ENCODE results near the gene ATP1B2. TPM values are rescaled to one million over a fixed set of nuclear protein-coding genes. Genes with fewer than 3 reads are reported as not detected.
"Not testable (repeated sequence)": the region's sequence is repeated elsewhere in the genome, so short reads cannot be mapped to it uniquely, and the experiment has no call there.

The ATP1B2 gene
- total RNA-seq, 5 donors from 2014 or later (not counting 1 experiment from before 2014, with no cell fraction given), result 0.07 to 0.57 (median 0.43) TPM; not detected in 1

DNA sequence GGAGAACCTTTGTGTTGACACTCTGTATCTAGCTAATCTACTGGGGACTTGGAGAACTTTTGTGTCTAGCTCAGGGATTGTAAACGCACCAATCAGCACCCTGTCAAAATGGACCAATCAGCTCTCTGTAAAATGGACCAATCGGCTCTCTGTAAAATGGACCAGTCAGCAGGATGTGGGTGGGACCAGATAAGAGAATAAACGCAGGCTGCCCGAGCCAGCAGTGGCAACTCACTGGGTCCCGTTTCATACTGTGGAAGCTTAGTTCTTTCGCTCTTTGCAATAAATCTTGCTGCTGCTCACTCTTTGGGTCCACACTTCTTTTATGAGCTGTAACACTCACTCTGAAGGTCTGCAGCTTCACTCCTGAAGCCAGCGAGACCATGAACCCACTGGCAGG is 9.1 kb upstream of the ATP1B2 start:
- H3K4me1 Mint-ChIP-seq; H3K27ac ChIP-seq (ENCODE audit: low read length); H3K4me1 ChIP-seq (ENCODE audit: control insufficient read depth in 1 of 2, extremely low read depth in 1 of 2, insufficient read depth in 2 of 2, low read length in 2 of 2); H3K9me3 ChIP-seq; H3K36me3 ChIP-seq (ENCODE audit: control insufficient read depth in 2 of 2, extremely low read depth in 1 of 2, insufficient read depth in 1 of 2, low read length in 1 of 2); POLR2A ChIA-PET; H3K4me3 ChIP-seq (ENCODE audit: control insufficient read depth in 1 of 2, extremely low read depth in 1 of 2, low read length in 1 of 2); H3K9me3 Mint-ChIP-seq; H3K36me3 Mint-ChIP-seq: not testable (repeated sequence)
- H3K4me3 Mint-ChIP-seq, result peak overlapping the region in 2 of 3 donors; percentile 28 to 69
- WGBS (ENCODE audit: insufficient coverage), result 54% methylated on average over 5 of the region's 7 CpGs
- peaks cover 5 to 13% of the 10 kb centered on the region in 2 donors for H3K27me3 Mint-ChIP-seq
- CTCF ChIA-PET, result interaction anchor here in 1 of 2 donors (1.2 to 1.6 kb wide), 3 partner anchors 14 to 46 kb away, joined by 3 to 8 read pairs (median 4); partner anchors contain the start of genes FXR2, SAT2 and TP53
- DNase-seq (peak in 2 of 35 experiments; percentile 6 to 29), ATAC-seq (replicated peaks in 1 of 4) (peak in 1 of 4 experiments; percentile 35)
- peaks cover 0 to 28% of the 10 kb centered on the region in 2 experiments for H3K27me3 ChIP-seq (replicated peaks in 1 of 2; ENCODE audit: control insufficient read depth in 2 of 2, extremely low read depth in 1 of 2, insufficient read depth in 2 of 2, low read length in 1 of 2)
- H3K27ac Mint-ChIP-seq, result peak overlapping the region in 1 of 2 donors; percentile 45

DNA sequence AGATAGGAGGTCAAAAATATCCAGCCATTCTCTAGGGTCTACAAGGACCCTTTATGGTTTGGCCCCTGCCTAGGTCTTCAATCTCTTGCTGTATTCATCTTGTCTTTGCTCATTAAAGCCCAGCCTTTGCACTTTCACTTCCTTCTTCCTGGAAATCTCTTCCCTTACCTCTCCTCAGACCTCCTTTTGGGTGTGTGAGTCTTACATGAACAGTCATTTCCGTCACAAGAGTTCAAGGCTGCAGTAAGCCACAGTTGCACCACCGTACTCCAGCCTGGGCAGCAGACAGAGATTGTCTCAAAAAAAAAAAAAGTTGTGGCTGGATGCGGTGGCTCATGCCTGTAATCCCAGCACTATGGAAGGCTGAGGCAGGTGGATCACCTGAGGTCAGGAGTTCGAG is 6.0 kb upstream of the ATP1B2 start:
- Mint-ChIP-seq H3K4me1 (peaks cover 1 to 8% (median 8%) of the 10 kb centered on the region in 3 donors), H3K9me3 (no peaks in the 10 kb centered on the region), H3K4me3 (no peak overlapping the region), H3K27ac (no peak overlapping the region), H3K36me3 (no peaks in the 10 kb centered on the region), H3K27me3 (peaks cover 6 to 34% of the 10 kb centered on the region in 2 donors)
- ChIA-PET POLR2A (no interaction called here), CTCF (no interaction called here)
- no peak overlapping the region for H3K27ac ChIP-seq (ENCODE audit: low read length)
- no peaks in the 10 kb centered on the region for H3K36me3 ChIP-seq (ENCODE audit: control insufficient read depth in 2 of 2, extremely low read depth in 1 of 2, insufficient read depth in 1 of 2, low read length in 1 of 2)
- peaks cover 0 to under 1% of the 10 kb centered on the region in 2 experiments for H3K4me1 ChIP-seq (ENCODE audit: control insufficient read depth in 1 of 2, extremely low read depth in 1 of 2, insufficient read depth in 2 of 2, low read length in 2 of 2)
- H3K9me3 ChIP-seq, result no peaks in the 10 kb centered on the region
- H3K4me3 ChIP-seq (ENCODE audit: control insufficient read depth in 1 of 2, extremely low read depth in 1 of 2, low read length in 1 of 2), result no peak overlapping the region
- DNase-seq (no peak), ATAC-seq (replicated peaks in 1 of 4) (no peak)
- 90% methylated on average over 3 of the region's 4 CpGs for WGBS (ENCODE audit: insufficient coverage)
- peaks cover 0 to 44% of the 10 kb centered on the region in 2 experiments for H3K27me3 ChIP-seq (replicated peaks in 1 of 2; ENCODE audit: control insufficient read depth in 2 of 2, extremely low read depth in 1 of 2, insufficient read depth in 2 of 2, low read length in 1 of 2)

DNA sequence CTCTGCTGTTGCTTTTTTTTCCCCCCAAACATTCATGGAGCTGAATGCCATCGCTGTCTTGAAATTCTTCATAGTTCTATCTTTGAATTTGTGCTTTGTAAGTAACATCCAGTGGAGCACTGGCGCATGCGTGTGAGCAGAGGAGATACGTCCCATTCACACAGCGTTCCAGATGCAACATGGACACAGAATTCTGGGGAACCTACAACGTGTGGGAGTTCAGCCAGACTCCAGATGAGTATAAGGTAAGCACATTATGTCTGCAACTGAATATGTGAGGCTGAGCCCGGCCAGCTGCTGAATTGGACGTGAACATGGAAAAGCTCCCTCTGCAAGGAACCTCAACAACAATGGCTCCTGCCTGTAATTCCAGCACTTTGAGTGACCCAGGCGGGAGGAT is 4.3 kb upstream of the ATP1B2 start:
- ChIA-PET POLR2A (no interaction called here), CTCF (no interaction called here)
- Mint-ChIP-seq H3K9me3 (no peaks in the 10 kb centered on the region), H3K4me3 (no peak overlapping the region), H3K27me3 (peaks cover 20 to 48% of the 10 kb centered on the region in 2 donors), H3K4me1 (peaks cover 18 to 23% (median 20%) of the 10 kb centered on the region in 3 donors), H3K27ac (no peak overlapping the region), H3K36me3 (no peaks in the 10 kb centered on the region)
- ATAC-seq (replicated peaks in 1 of 4), result no peak
- DNase-seq, result no peak
- Histone ChIP-seq H3K27ac (ENCODE audit: low read length) (no peak overlapping the region), H3K9me3 (no peaks in the 10 kb centered on the region), H3K27me3 (replicated peaks in 1 of 2; ENCODE audit: control insufficient read depth in 2 of 2, extremely low read depth in 1 of 2, insufficient read depth in 2 of 2, low read length in 1 of 2) (peaks cover 0 to 61% of the 10 kb centered on the region in 2 experiments), H3K36me3 (ENCODE audit: control insufficient read depth in 2 of 2, extremely low read depth in 1 of 2, insufficient read depth in 1 of 2, low read length in 1 of 2) (no peaks in the 10 kb centered on the region), H3K4me1 (ENCODE audit: control insufficient read depth in 1 of 2, extremely low read depth in 1 of 2, insufficient read depth in 2 of 2, low read length in 2 of 2) (peaks cover 0 to 18% of the 10 kb centered on the region in 2 experiments), H3K4me3 (ENCODE audit: control insufficient read depth in 1 of 2, extremely low read depth in 1 of 2, low read length in 1 of 2) (no peak overlapping the region)
- WGBS (ENCODE audit: insufficient coverage), result 91% methylated on average over 5 of the region's 9 CpGs

DNA sequence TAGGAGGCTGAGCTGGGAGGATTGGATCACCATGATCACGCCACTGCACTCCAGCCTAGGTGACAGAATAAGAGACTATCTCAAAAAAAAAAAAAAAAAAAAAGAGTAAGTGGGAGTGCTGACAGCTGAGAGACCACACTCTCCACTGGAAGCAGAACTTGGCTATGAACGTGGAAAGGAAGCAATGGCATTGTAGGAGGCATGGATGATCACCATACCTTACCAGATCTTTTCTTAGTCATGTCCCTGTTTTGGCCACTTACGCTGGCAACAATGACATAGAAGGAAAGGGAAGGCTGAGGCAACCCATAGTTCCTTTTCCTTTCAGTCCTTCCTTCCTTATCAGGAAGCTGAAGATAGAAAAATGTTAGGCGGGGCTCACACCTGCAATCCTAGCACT is 3.7 kb upstream of the ATP1B2 start:
- Mint-ChIP-seq H3K27me3 (peaks cover 20 to 51% of the 10 kb centered on the region in 2 donors), H3K27ac (no peak overlapping the region), H3K4me1 (peaks cover 18 to 22% (median 18%) of the 10 kb centered on the region in 3 donors), H3K36me3 (no peaks in the 10 kb centered on the region), H3K4me3 (no peak overlapping the region), H3K9me3 (no peaks in the 10 kb centered on the region)
- H3K36me3 ChIP-seq (ENCODE audit: control insufficient read depth in 2 of 2, extremely low read depth in 1 of 2, insufficient read depth in 1 of 2, low read length in 1 of 2), result no peaks in the 10 kb centered on the region
- no peak overlapping the region for H3K4me3 ChIP-seq (ENCODE audit: control insufficient read depth in 1 of 2, extremely low read depth in 1 of 2, low read length in 1 of 2)
- ATAC-seq (replicated peaks in 1 of 4) (no peak), DNase-seq (no peak)
- H3K4me1 ChIP-seq (ENCODE audit: control insufficient read depth in 1 of 2, extremely low read depth in 1 of 2, insufficient read depth in 2 of 2, low read length in 2 of 2), result peaks cover 0 to 23% of the 10 kb centered on the region in 2 experiments
- peaks cover 0 to 66% of the 10 kb centered on the region in 2 experiments for H3K27me3 ChIP-seq (replicated peaks in 1 of 2; ENCODE audit: control insufficient read depth in 2 of 2, extremely low read depth in 1 of 2, insufficient read depth in 2 of 2, low read length in 1 of 2)
- no peaks in the 10 kb centered on the region for H3K9me3 ChIP-seq
- 100% methylated on average over 1 of the region's 4 CpGs for WGBS (ENCODE audit: insufficient coverage)
- H3K27ac ChIP-seq (ENCODE audit: low read length), result no peak overlapping the region
- POLR2A ChIA-PET, result no interaction called here
- CTCF ChIA-PET, result interaction anchor here in 1 of 2 donors (0.7 kb wide), 1 partner anchor 665 kb away, joined by 3 read pairs; no protein-coding TSS in a partner anchor

DNA sequence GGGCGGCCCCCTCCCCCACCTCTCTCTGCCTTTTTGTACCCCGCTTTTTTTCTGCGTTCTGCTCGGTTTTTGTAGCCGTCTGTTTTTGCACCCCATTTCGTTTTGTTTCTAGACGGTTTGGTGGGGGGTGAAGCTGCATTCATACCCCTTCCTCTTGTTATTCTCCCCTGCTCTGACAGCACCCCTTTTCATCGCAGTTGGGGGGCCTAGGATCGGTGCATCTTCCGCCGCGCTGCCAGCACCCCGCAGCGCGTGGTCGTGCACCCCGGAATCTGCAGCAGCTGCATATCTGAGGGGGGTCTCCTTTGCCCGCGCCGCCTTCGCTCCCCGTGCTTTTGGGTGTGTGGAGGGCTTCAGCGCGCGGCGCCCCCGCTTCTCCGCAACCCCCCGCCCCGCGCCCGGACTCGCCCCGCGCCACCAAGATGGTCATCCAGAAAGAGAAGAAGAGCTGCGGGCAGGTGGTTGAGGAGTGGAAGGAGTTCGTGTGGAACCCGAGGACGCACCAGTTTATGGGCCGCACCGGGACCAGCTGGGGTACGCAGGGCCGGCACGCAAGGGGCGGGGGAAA is 455 bp downstream of the ATP1B2 start:
- H3K36me3 ChIP-seq (ENCODE audit: control insufficient read depth in 2 of 2, extremely low read depth in 1 of 2, insufficient read depth in 1 of 2, low read length in 1 of 2), result no peaks in the 10 kb centered on the region
- Mint-ChIP-seq H3K36me3 (no peaks in the 10 kb centered on the region), H3K27ac (no peak overlapping the region), H3K4me3 (peak overlapping the region; percentile 76 to 88 (median 79)), H3K4me1 (peaks cover 12 to 25% (median 18%) of the 10 kb centered on the region in 3 donors), H3K9me3 (no peaks in the 10 kb centered on the region), H3K27me3 (peaks cover 18 to 56% of the 10 kb centered on the region in 2 donors)
- WGBS (ENCODE audit: insufficient coverage), result under 1% methylated on average over 44 of the region's 45 CpGs
- CTCF ChIA-PET, result interaction anchor here (0.5 to 3.4 kb wide), 10 partner anchors 11 to 614 kb away, joined by 3 to 22 read pairs (median 3); partner anchors contain the start of genes WRAP53 (in 2 of the 2), SAT2 (in 1 of the 2), TMEM256 (in 1 of the 2) and TP53 (in 1 of the 2)
- peaks cover 0 to 23% of the 10 kb centered on the region in 2 experiments for H3K4me1 ChIP-seq (ENCODE audit: control insufficient read depth in 1 of 2, extremely low read depth in 1 of 2, insufficient read depth in 2 of 2, low read length in 2 of 2)
- H3K9me3 ChIP-seq, result no peaks in the 10 kb centered on the region
- H3K4me3 ChIP-seq (ENCODE audit: control insufficient read depth in 1 of 2, extremely low read depth in 1 of 2, low read length in 1 of 2), result peak overlapping the region; percentile 31 to 73
- POLR2A ChIA-PET, result interaction anchor here in 1 of 2 donors (0.5 to 1.0 kb wide), 3 partner anchors 35 to 36 kb away, joined by 3 read pairs; partner anchors contain the start of gene TP53
- ATAC-seq (replicated peaks in 1 of 4), result peak in 3 of 4 experiments; percentile 5 to 13 (median 12)
- H3K27ac ChIP-seq (ENCODE audit: low read length), result no peak overlapping the region
- peaks cover 0 to 71% of the 10 kb centered on the region in 2 experiments for H3K27me3 ChIP-seq (replicated peaks in 1 of 2; ENCODE audit: control insufficient read depth in 2 of 2, extremely low read depth in 1 of 2, insufficient read depth in 2 of 2, low read length in 1 of 2)
- DNase-seq, result peak in 1 of 35 experiments; percentile 17

DNA sequence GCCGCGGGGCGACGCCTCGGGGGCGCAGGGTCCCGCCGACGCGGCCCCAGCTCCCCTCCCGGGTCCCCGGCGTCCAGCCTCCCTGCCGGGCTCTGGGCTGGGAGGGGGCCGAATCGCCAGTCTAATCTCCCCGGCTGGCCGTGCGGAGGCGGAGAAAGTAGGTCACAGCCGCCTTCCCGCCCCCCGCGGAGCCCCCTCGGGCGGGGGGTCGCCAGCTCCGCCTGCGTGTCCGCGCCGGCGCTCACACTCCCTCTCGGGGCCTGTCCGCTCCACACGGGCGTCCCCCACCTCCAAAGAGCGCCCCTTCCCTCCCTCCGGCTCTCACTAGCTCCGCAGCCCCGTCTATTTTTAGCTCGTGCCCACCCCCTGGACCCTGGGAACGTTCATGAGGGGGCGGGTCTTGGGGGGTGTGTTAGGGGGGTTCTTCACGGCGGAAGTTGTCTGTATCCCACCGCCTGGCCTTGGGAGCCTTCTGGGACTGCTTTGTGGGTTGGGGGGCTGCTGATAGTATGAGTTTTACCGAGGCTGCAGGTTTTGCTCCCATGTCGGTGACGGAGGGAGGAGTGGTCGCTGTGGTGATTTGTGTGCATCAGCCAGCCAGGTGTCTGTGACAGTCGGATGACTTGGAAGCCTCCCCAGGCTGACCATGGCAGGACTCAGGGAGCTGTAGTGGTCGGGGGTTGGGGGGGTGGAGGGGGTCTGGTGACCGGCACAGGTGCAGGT is 1.1 kb downstream of the ATP1B2 start:
- H3K4me1 Mint-ChIP-seq, result peaks cover 12 to 25% (median 18%) of the 10 kb centered on the region in 3 donors
- H3K4me3 ChIP-seq (ENCODE audit: control insufficient read depth in 1 of 2, extremely low read depth in 1 of 2, low read length in 1 of 2), result peak overlapping the region; percentile 31 to 73
- no peak overlapping the region for H3K27ac Mint-ChIP-seq
- H3K27me3 ChIP-seq (replicated peaks in 1 of 2; ENCODE audit: control insufficient read depth in 2 of 2, extremely low read depth in 1 of 2, insufficient read depth in 2 of 2, low read length in 1 of 2), result peaks cover 0 to 65% of the 10 kb centered on the region in 2 experiments
- H3K36me3 ChIP-seq (ENCODE audit: control insufficient read depth in 2 of 2, extremely low read depth in 1 of 2, insufficient read depth in 1 of 2, low read length in 1 of 2), result no peaks in the 10 kb centered on the region
- H3K36me3 Mint-ChIP-seq, result no peaks in the 10 kb centered on the region
- no peak for DNase-seq
- peaks cover 0 to 23% of the 10 kb centered on the region in 2 experiments for H3K4me1 ChIP-seq (ENCODE audit: control insufficient read depth in 1 of 2, extremely low read depth in 1 of 2, insufficient read depth in 2 of 2, low read length in 2 of 2)
- ChIA-PET CTCF (interaction anchor here (0.6 to 3.4 kb wide), 2 partner anchors 36 to 459 kb away, joined by 3 to 22 read pairs; partner anchors contain the start of genes TP53 (in 1 of the 2) and WRAP53 (in 1 of the 2)), POLR2A (no interaction called here)
- H3K27me3 Mint-ChIP-seq, result peaks cover 14 to 50% of the 10 kb centered on the region in 2 donors
- no peaks in the 10 kb centered on the region for H3K9me3 Mint-ChIP-seq
- H3K4me3 Mint-ChIP-seq, result peak overlapping the region; percentile 52 to 88 (median 63)
- H3K9me3 ChIP-seq, result no peaks in the 10 kb centered on the region
- no peak overlapping the region for H3K27ac ChIP-seq (ENCODE audit: low read length)
- no peak for ATAC-seq (replicated peaks in 1 of 4)
- WGBS (ENCODE audit: insufficient coverage), result 11% methylated on average over 41 of the region's 54 CpGs

All from T-cell (primary cell).